H9 (cell line): ENCODE data around the gene EDN1. TPM values are rescaled to one million over a fixed set of nuclear protein-coding genes. Genes with fewer than 3 reads are reported as not detected.

Source experiments
- DNase-seq: peaks from one replicate; pipeline ENCODE4 v3.0.0-alpha.2; 2017
- H2AFZ ChIP-seq: one replicate; pipeline ENCODE4 v1.6.1; 2013; ENCODE audit warnings: mild to moderate bottlenecking, low read length, control low read depth, moderate library complexity
- H2AK5ac ChIP-seq: 2 replicates; pipeline ENCODE4 v1.6.1; 2013; ENCODE audit warnings: low read length, control low read depth, mixed read lengths; ENCODE audit not compliant: insufficient read length
- H2BK120ac ChIP-seq: one replicate; pipeline ENCODE4 v1.6.1; 2013; ENCODE audit warnings: low read depth, mild to moderate bottlenecking, low read length, control low read depth, inconsistent platforms; ENCODE audit not compliant: poor library complexity, severe bottlenecking
- H2BK12ac ChIP-seq: 2 replicates; pipeline ENCODE4 v1.6.1; 2013; ENCODE audit warnings: low read length, control low read depth, mixed read lengths, low read depth; ENCODE audit not compliant: insufficient read length
- H2BK15ac ChIP-seq: 2 replicates; pipeline ENCODE4 v1.6.1; 2013; ENCODE audit warnings: low read depth, low read length, control low read depth
- H2BK20ac ChIP-seq: one replicate; pipeline ENCODE4 v1.6.1; 2013; ENCODE audit warnings: low read depth, mild to moderate bottlenecking, low read length, control low read depth, inconsistent platforms; ENCODE audit not compliant: poor library complexity, severe bottlenecking
- H2BK5ac ChIP-seq: 2 replicates; pipeline ENCODE4 v1.6.1; 2013; ENCODE audit warnings: low read length, control low read depth, mixed read lengths; ENCODE audit not compliant: insufficient read length
- H3K14ac ChIP-seq: 2 replicates; pipeline ENCODE4 v1.6.1; 2013; ENCODE audit warnings: low read length, control low read depth; ENCODE audit not compliant: insufficient read depth
- H3K18ac ChIP-seq: 2 replicates; pipeline ENCODE4 v1.6.1; 2013; ENCODE audit warnings: low read depth, mild to moderate bottlenecking, mixed read lengths, low read length, control low read depth; ENCODE audit not compliant: insufficient read length
- H3K23ac ChIP-seq: 2 replicates; pipeline ENCODE4 v1.6.1; 2013; ENCODE audit warnings: low read length, control low read depth, mixed read lengths, low read depth; ENCODE audit not compliant: insufficient read length
- H3K23me2 ChIP-seq: 2 replicates; pipeline ENCODE4 v1.6.1; 2013; ENCODE audit warnings: low read depth, mild to moderate bottlenecking, mixed read lengths, low read length, control low read depth; ENCODE audit not compliant: insufficient read length, poor library complexity, severe bottlenecking
- H3K27ac ChIP-seq: 2 replicates; pipeline ENCODE4 v1.5.1; 2013; ENCODE audit warnings: low read length, control low read depth, mixed read lengths, low read depth; ENCODE audit not compliant: insufficient read length
- H3K27me3 ChIP-seq: 2 replicates; pipeline ENCODE4 v1.6.1; 2013; ENCODE audit warnings: low read length, control low read depth, inconsistent platforms; ENCODE audit not compliant: insufficient read depth
- H3K4ac ChIP-seq: 2 replicates; pipeline ENCODE4 v1.6.1; 2013; ENCODE audit warnings: low read depth, mild to moderate bottlenecking, control low read depth, inconsistent platforms, low read length, moderate library complexity
- H3K4me1 ChIP-seq: 2 replicates; pipeline ENCODE4 v1.6.1; 2013; ENCODE audit warnings: low read length, control low read depth, inconsistent platforms; ENCODE audit not compliant: insufficient read depth
- H3K4me2 ChIP-seq: 2 replicates; pipeline ENCODE4 v1.6.1; 2013; ENCODE audit warnings: low read length, control low read depth, mixed read lengths; ENCODE audit not compliant: insufficient read length, insufficient read depth
- H3K56ac ChIP-seq: 2 replicates; pipeline ENCODE4 v1.6.1; 2013; ENCODE audit warnings: low read depth, mild to moderate bottlenecking, mixed read lengths, low read length, control low read depth; ENCODE audit not compliant: insufficient read length
- H3K79me1 ChIP-seq: 2 replicates; pipeline ENCODE4 v1.6.1; 2013; ENCODE audit warnings: low read depth, mild to moderate bottlenecking, moderate library complexity, low read length, control low read depth, inconsistent platforms; ENCODE audit not compliant: insufficient read depth, poor library complexity, severe bottlenecking
- H3K79me2 ChIP-seq: 2 replicates; pipeline ENCODE4 v1.6.1; 2013; ENCODE audit warnings: low read length, control low read depth, inconsistent platforms; ENCODE audit not compliant: insufficient read depth
- H3K9ac ChIP-seq: 2 replicates; pipeline ENCODE4 v1.6.1; 2013; ENCODE audit warnings: low read length, control low read depth, mixed read lengths; ENCODE audit not compliant: insufficient read length; ENCODE audit errors: extremely low read depth
- H3K9me3 ChIP-seq: one replicate; pipeline ENCODE4 v1.6.1; 2013; ENCODE audit warnings: low read depth, low read length, inconsistent platforms; ENCODE audit not compliant: control insufficient read depth
- H3T11ph ChIP-seq: one replicate; pipeline ENCODE4 v1.6.1; 2013; ENCODE audit warnings: mild to moderate bottlenecking, low read length, control low read depth, inconsistent platforms
- H4K20me1 ChIP-seq: one replicate; pipeline ENCODE4 v1.6.1; 2013; ENCODE audit not compliant: control insufficient read depth, insufficient read length, insufficient read depth
- H4K5ac ChIP-seq: 2 replicates; pipeline ENCODE4 v1.6.1; 2013; ENCODE audit warnings: low read depth, mild to moderate bottlenecking, mixed read lengths, low read length, control low read depth; ENCODE audit not compliant: insufficient read length
- H4K8ac ChIP-seq: replicated peaks from 2 replicates; pipeline ENCODE4 v1.6.1; 2013; ENCODE audit warnings: low read length, control low read depth, mixed read lengths, low read depth; ENCODE audit not compliant: insufficient read length
- H4K91ac ChIP-seq: 2 replicates; pipeline ENCODE4 v1.6.1; 2013; ENCODE audit warnings: low read depth, mild to moderate bottlenecking, moderate library complexity, mixed read lengths, low read length, control low read depth; ENCODE audit not compliant: insufficient read length
- H3K27ac Mint-ChIP-seq, 3 experiments: 2 replicates in 2 of 3; 3 replicates in 1 of 3; pipeline ENCODE4 v1.8.0; 2020 to 2021; ENCODE audit warnings: mixed read lengths in 3 of 3, mild to moderate bottlenecking in 1 of 3, moderate library complexity in 1 of 3
- H3K27me3 Mint-ChIP-seq: 2 replicates; pipeline ENCODE4 v1.8.0; 2021; ENCODE audit warnings: low read depth, mild to moderate bottlenecking, moderate library complexity, mixed read lengths
- H3K36me3 Mint-ChIP-seq, 3 experiments: 2 replicates in 2 of 3; 3 replicates in 1 of 3; pipeline ENCODE4 v1.8.0; 2020 to 2021; ENCODE audit warnings: low read depth in 3 of 3, mixed read lengths in 3 of 3; ENCODE audit not compliant: insufficient read depth in 1 of 3
- H3K4me1 Mint-ChIP-seq, 2 experiments: 2 replicates each; pipeline ENCODE4 v1.8.0; 2020; ENCODE audit warnings: mixed read lengths in 2 of 2
- H3K4me3 Mint-ChIP-seq, 2 experiments: 2 replicates in 1 of 2; 3 replicates in 1 of 2; pipeline ENCODE4 v1.8.0; 2020 to 2021; ENCODE audit warnings: mild to moderate bottlenecking in 2 of 2, mixed read lengths in 2 of 2, moderate library complexity in 1 of 2
- H3K9me3 Mint-ChIP-seq, 2 experiments: 2 replicates in 1 of 2; 3 replicates in 1 of 2; pipeline ENCODE4 v1.8.0; 2020; ENCODE audit warnings: mild to moderate bottlenecking in 2 of 2, mixed read lengths in 2 of 2, moderate library complexity in 1 of 2
- WGBS: extraction: QIAGEN DNeasy Blood & Tissue Kit; methylation state at CpG from one replicate; pipeline ENCODE4 v1.1.7; 2013; ENCODE audit warnings: missing lambda C conversion rate, low lambda C conversion rate, mixed read lengths; ENCODE audit not compliant: insufficient read length; ENCODE audit errors: extremely low coverage; 5-methylcytosine and 5-hydroxymethylcytosine counted together
- total RNA-seq: library from RNA; stranded (reverse); gene quantifications from 2 replicates; pipeline ENCODE4 v1.2.1, GENCODE V29; 2021
- TF ChIP-seq, protein P1 (sequence below): fragments of 200-600 bp; sonication (generic); conservative IDR thresholded peaks from 3 replicates; pipeline ENCODE4 v1.8.0; 2021; ENCODE audit warnings: antibody characterized with exemption, mild to moderate bottlenecking

Gene EDN1
- total RNA-seq, 1 experiment from 2014 or later, result 2.1 TPM

DNA sequence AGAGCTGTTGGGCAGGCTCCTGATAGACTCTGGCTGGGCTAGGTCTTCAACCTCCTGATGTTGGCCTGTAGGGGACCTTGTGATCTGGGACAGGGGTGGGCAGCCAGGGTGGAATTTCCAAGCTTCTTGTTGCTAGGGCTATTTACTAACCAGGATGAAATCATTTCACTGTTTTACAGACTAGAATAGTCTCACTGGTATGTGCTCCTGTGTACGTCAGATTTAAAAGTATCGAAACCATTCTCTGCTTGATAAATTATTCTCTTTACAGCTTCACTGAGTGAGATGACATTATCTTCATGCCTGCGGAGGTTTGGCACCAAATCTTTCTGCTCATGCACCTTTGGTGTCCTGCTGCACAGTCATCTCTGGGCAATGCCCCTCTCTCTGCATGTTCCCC lies 10.9 kb downstream of the EDN1 start:
- peaks cover 4 to 6% of the 10 kb centered on the region in 2 experiments for H3K4me1 Mint-ChIP-seq
- no peak overlapping the region for H2BK12ac ChIP-seq
- no peak overlapping the region for H2BK20ac ChIP-seq
- H2BK5ac ChIP-seq, result no peak overlapping the region
- H3K18ac ChIP-seq, result no peak overlapping the region
- no peak overlapping the region for H3K14ac ChIP-seq
- no peak overlapping the region for H2BK15ac ChIP-seq
- H4K91ac ChIP-seq, result no peak overlapping the region
- no peaks in the 10 kb centered on the region for H3K27me3 ChIP-seq
- no peak overlapping the region for H3K23ac ChIP-seq
- no peak overlapping the region for H3T11ph ChIP-seq
- no peaks in the 10 kb centered on the region for H3K79me1 ChIP-seq
- H2BK120ac ChIP-seq, result no peak overlapping the region
- peaks cover 0 to 7% (median 0%) of the 10 kb centered on the region in 3 experiments; a peak in 2 of 7 replicates for H3K36me3 Mint-ChIP-seq
- H3K9me3 ChIP-seq, result no peaks in the 10 kb centered on the region
- H3K27ac Mint-ChIP-seq, result no peak overlapping the region
- no peaks in the 10 kb centered on the region for H3K79me2 ChIP-seq
- H2AK5ac ChIP-seq, result no peak overlapping the region
- no peak overlapping the region for H4K8ac ChIP-seq
- no peaks in the 10 kb centered on the region for H3K4me1 ChIP-seq
- TF ChIP-seq, protein P1, sequence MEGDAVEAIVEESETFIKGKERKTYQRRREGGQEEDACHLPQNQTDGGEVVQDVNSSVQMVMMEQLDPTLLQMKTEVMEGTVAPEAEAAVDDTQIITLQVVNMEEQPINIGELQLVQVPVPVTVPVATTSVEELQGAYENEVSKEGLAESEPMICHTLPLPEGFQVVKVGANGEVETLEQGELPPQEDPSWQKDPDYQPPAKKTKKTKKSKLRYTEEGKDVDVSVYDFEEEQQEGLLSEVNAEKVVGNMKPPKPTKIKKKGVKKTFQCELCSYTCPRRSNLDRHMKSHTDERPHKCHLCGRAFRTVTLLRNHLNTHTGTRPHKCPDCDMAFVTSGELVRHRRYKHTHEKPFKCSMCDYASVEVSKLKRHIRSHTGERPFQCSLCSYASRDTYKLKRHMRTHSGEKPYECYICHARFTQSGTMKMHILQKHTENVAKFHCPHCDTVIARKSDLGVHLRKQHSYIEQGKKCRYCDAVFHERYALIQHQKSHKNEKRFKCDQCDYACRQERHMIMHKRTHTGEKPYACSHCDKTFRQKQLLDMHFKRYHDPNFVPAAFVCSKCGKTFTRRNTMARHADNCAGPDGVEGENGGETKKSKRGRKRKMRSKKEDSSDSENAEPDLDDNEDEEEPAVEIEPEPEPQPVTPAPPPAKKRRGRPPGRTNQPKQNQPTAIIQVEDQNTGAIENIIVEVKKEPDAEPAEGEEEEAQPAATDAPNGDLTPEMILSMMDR, result no peak
- H4K20me1 ChIP-seq, result no peaks in the 10 kb centered on the region
- H3K27ac ChIP-seq, result no peak overlapping the region
- WGBS, result no CpG with 5 or more reads among the region's 3 CpGs
- no peak overlapping the region for H3K4me2 ChIP-seq
- H3K9me3 Mint-ChIP-seq, result no peaks in the 10 kb centered on the region
- no peaks in the 10 kb centered on the region for H3K27me3 Mint-ChIP-seq
- no peak overlapping the region for H2AFZ ChIP-seq
- no peak overlapping the region for H3K4me3 Mint-ChIP-seq
- H3K4ac ChIP-seq, result no peak overlapping the region
- H3K23me2 ChIP-seq, result no peaks in the 10 kb centered on the region
- no peak overlapping the region for H3K9ac ChIP-seq
- H4K5ac ChIP-seq, result no peak overlapping the region
- H3K56ac ChIP-seq, result no peak overlapping the region
- no peak for DNase-seq
